Thoracic aorta endothelial cell (primary cell): Measurements from ENCODE around the gene BUB1. TPM values are rescaled to one million over a fixed set of nuclear protein-coding genes. Genes with fewer than 3 reads are reported as not detected.

Source experiments
- total RNA-seq: library from RNA; depleted of rRNA; stranded (reverse); fragments of >200 nt; gene quantifications from 2 replicates; pipeline ENCODE4 v1.2.3, GENCODE V29; 2012

Gene BUB1
- 67.8 and 119 TPM in 2 replicates for total RNA-seq

GRCh38 chr2:110677530-110678456, at the start of gene BUB1:
TSS of gene BUB1 (minus strand) at chr2:110678063. CDS start at chr2:110677995, 68 bp downstream.

Other genes starting within 250 kb of the BUB1 start
- gene LIMS4, start 205.2 kb downstream of the BUB1 start, total RNA-seq, result 11.6 and 19.2 TPM in 2 replicates
- gene RGPD6, start 100.8 kb downstream of the BUB1 start, total RNA-seq, result 64.0 and 68.6 TPM in 2 replicates
- not detected in 2 replicates for gene ACOXL, start 54.5 kb upstream of the BUB1 start, total RNA-seq